NCI-H1436 (cell line): ENCODE data around the gene HAUS8.
"Not testable (repeated sequence)": the region's sequence is repeated elsewhere in the genome, so short reads cannot be mapped to it uniquely, and the experiment has no call there.

Experiments
- DNase-seq: peaks from one replicate; lab custom pipeline; 2025; lab: John Stamatoyannopoulos, UW

Gene HAUS8

GRCh38 chr19:17101686-17102628, 26.7 kb upstream of the HAUS8 start:
- no peak for DNase-seq

- no peak for DNase-seq
Observed at GRCh38 chr19:17098326-17098725, 23.1 kb upstream of the HAUS8 start.

- DNase-seq, result no peak
Observed at GRCh38 chr19:17097593-17098126, 22.4 kb upstream of the HAUS8 start.

- DNase-seq, result no peak
Observed at GRCh38 chr19:17095141-17095919, 20.1 kb upstream of the HAUS8 start.

- not testable (repeated sequence) for DNase-seq
Observed at GRCh38 chr19:17094694-17095093, 19.4 kb upstream of the HAUS8 start.

GRCh38 chr19:17092696-17093095, 17.4 kb upstream of the HAUS8 start:
- DNase-seq, result no peak

GRCh38 chr19:17091758-17092333, 16.6 kb upstream of the HAUS8 start:
- no peak for DNase-seq

- DNase-seq, result no peak
Observed at GRCh38 chr19:17090583-17090982, 15.3 kb upstream of the HAUS8 start.

- DNase-seq, result no peak
Observed at GRCh38 chr19:17088552-17088951, 13.3 kb upstream of the HAUS8 start.

- DNase-seq, result no peak
Observed at GRCh38 chr19:17086834-17087233, 11.6 kb upstream of the HAUS8 start.

- DNase-seq, result no peak
Observed at GRCh38 chr19:17086120-17086519, 10.9 kb upstream of the HAUS8 start.

- DNase-seq, result no peak
Observed at GRCh38 chr19:17081672-17082630, 6.7 kb upstream of the HAUS8 start.

GRCh38 chr19:17080440-17080801, 5.2 kb upstream of the HAUS8 start:
- no peak for DNase-seq

- DNase-seq, result no peak
Observed at GRCh38 chr19:17079710-17080439, 4.6 kb upstream of the HAUS8 start.

GRCh38 chr19:17078920-17079709, 3.9 kb upstream of the HAUS8 start:
- DNase-seq, result no peak

- no peak for DNase-seq
Observed at GRCh38 chr19:17078036-17078919, 3.0 kb upstream of the HAUS8 start.

- DNase-seq, result no peak
Observed at GRCh38 chr19:17077447-17078028, 2.3 kb upstream of the HAUS8 start.

GRCh38 chr19:17076543-17076991, 1.3 kb upstream of the HAUS8 start:
- DNase-seq, result no peak
